ENCODE data around the gene ACADVL. TPM values are rescaled to one million over a fixed set of nuclear protein-coding genes. Genes with fewer than 3 reads are reported as not detected.
A peak's percentile ranks its signal among the peaks of the same experiment; 100 is the strongest.

Gene ACADVL
- total and polyA plus RNA-seq, 4 donors, result 185 to 1,301 (median 1,109) TPM

DNA sequence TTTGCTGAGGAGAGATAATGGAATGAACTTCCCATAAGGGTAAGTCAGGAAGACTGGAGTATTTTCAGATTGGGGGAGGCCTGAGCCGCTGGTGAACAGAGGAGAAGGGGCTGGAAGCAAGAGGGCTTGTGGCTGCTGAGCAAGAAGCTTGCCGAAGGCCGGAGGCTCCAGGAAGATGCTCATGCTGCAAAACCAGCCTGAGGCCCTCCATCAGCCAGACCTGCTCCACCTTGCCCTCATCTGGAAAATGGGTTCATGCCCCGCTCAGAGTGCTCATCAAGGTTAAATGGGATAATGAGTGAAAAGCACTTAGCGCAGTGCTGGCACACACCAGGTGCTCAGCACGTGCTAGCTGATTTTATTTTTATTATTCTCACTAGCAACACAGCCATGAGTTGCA, 35.1 kb upstream of the ACADVL start:
- no peaks in the 10 kb centered on the region for H3K27me3 ChIP-seq (ENCODE audit: control insufficient read depth in 4 of 4, insufficient read depth in 4 of 4, low read length in 3 of 4)
- no peak overlapping the region for H3K9ac ChIP-seq (ENCODE audit: low read depth in 1 of 2, low read length in 2 of 2)
- TF ChIP-seq, protein P1, sequence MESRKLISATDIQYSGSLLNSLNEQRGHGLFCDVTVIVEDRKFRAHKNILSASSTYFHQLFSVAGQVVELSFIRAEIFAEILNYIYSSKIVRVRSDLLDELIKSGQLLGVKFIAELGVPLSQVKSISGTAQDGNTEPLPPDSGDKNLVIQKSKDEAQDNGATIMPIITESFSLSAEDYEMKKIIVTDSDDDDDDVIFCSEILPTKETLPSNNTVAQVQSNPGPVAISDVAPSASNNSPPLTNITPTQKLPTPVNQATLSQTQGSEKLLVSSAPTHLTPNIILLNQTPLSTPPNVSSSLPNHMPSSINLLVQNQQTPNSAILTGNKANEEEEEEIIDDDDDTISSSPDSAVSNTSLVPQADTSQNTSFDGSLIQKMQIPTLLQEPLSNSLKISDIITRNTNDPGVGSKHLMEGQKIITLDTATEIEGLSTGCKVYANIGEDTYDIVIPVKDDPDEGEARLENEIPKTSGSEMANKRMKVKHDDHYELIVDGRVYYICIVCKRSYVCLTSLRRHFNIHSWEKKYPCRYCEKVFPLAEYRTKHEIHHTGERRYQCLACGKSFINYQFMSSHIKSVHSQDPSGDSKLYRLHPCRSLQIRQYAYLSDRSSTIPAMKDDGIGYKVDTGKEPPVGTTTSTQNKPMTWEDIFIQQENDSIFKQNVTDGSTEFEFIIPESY (IDR thresholded peaks at IDR 0.05), result no peak
- TF ChIP-seq TAF1 (conservative IDR thresholded peaks at IDR 0.05) (no peak), SP1 (IDR thresholded peaks at IDR 0.05) (no peak), FOXA2 (IDR thresholded peaks at IDR 0.05) (no peak), FOXA1 (IDR thresholded peaks at IDR 0.05) (no peak), NR2F2 (IDR thresholded peaks at IDR 0.05) (no peak), EGR1 (IDR thresholded peaks at IDR 0.05; ENCODE audit: low read depth in 2 of 2) (no peak), YY1 (IDR thresholded peaks at IDR 0.05) (no peak), RAD21 (IDR thresholded peaks at IDR 0.05) (no peak), HNF4A (conservative IDR thresholded peaks at IDR 0.05) (no peak), JUND (IDR thresholded peaks at IDR 0.05) (no peak), HNF4G (IDR thresholded peaks at IDR 0.05) (no peak), GABPA (IDR thresholded peaks at IDR 0.05 in 1 of 2, conservative IDR thresholded peaks at IDR 0.05 in 1 of 2) (no peak), RXRA (IDR thresholded peaks at IDR 0.05) (no peak)
- TF ChIP-seq, protein P2, sequence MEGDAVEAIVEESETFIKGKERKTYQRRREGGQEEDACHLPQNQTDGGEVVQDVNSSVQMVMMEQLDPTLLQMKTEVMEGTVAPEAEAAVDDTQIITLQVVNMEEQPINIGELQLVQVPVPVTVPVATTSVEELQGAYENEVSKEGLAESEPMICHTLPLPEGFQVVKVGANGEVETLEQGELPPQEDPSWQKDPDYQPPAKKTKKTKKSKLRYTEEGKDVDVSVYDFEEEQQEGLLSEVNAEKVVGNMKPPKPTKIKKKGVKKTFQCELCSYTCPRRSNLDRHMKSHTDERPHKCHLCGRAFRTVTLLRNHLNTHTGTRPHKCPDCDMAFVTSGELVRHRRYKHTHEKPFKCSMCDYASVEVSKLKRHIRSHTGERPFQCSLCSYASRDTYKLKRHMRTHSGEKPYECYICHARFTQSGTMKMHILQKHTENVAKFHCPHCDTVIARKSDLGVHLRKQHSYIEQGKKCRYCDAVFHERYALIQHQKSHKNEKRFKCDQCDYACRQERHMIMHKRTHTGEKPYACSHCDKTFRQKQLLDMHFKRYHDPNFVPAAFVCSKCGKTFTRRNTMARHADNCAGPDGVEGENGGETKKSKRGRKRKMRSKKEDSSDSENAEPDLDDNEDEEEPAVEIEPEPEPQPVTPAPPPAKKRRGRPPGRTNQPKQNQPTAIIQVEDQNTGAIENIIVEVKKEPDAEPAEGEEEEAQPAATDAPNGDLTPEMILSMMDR (IDR thresholded peaks at IDR 0.05; ENCODE audit: low read depth, low read length, missing input control), result no peak
- TF ChIP-seq, protein P3, sequence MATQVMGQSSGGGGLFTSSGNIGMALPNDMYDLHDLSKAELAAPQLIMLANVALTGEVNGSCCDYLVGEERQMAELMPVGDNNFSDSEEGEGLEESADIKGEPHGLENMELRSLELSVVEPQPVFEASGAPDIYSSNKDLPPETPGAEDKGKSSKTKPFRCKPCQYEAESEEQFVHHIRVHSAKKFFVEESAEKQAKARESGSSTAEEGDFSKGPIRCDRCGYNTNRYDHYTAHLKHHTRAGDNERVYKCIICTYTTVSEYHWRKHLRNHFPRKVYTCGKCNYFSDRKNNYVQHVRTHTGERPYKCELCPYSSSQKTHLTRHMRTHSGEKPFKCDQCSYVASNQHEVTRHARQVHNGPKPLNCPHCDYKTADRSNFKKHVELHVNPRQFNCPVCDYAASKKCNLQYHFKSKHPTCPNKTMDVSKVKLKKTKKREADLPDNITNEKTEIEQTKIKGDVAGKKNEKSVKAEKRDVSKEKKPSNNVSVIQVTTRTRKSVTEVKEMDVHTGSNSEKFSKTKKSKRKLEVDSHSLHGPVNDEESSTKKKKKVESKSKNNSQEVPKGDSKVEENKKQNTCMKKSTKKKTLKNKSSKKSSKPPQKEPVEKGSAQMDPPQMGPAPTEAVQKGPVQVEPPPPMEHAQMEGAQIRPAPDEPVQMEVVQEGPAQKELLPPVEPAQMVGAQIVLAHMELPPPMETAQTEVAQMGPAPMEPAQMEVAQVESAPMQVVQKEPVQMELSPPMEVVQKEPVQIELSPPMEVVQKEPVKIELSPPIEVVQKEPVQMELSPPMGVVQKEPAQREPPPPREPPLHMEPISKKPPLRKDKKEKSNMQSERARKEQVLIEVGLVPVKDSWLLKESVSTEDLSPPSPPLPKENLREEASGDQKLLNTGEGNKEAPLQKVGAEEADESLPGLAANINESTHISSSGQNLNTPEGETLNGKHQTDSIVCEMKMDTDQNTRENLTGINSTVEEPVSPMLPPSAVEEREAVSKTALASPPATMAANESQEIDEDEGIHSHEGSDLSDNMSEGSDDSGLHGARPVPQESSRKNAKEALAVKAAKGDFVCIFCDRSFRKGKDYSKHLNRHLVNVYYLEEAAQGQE (IDR thresholded peaks at IDR 0.05), result no peak
- TF ChIP-seq, protein P4, sequence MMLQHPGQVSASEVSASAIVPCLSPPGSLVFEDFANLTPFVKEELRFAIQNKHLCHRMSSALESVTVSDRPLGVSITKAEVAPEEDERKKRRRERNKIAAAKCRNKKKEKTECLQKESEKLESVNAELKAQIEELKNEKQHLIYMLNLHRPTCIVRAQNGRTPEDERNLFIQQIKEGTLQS (IDR thresholded peaks at IDR 0.05), result no peak
- TF ChIP-seq, protein P5, sequence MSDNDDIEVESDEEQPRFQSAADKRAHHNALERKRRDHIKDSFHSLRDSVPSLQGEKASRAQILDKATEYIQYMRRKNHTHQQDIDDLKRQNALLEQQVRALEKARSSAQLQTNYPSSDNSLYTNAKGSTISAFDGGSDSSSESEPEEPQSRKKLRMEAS (IDR thresholded peaks at IDR 0.05), result no peak
- 92% methylated on average over 6 of the region's 6 CpGs for WGBS
- H3K27ac ChIP-seq (ENCODE audit: low read depth in 1 of 2, low read length in 2 of 2), result peak overlapping the region in 1 of 2 donors; percentile 61
- no peak for DNase-seq (ENCODE audit: low spot score)
- peaks cover 5 to 21% (median 14%) of the 10 kb centered on the region in 4 donors for H3K4me1 ChIP-seq (ENCODE audit: control insufficient read depth in 4 of 4, insufficient read depth in 4 of 4, low read length in 3 of 4)
- H3K36me3 ChIP-seq (ENCODE audit: control insufficient read depth in 4 of 4, insufficient read depth in 3 of 4, low read depth in 1 of 4, low read length in 3 of 4), result no peaks in the 10 kb centered on the region
- H3K4me3 ChIP-seq (ENCODE audit: low read depth in 1 of 3, low read length in 3 of 3), result no peak overlapping the region
- H3K9me3 ChIP-seq (ENCODE audit: control insufficient read depth in 4 of 4, low read length in 3 of 4), result no peaks in the 10 kb centered on the region

Measured in liver (tissue), 9 donors.